H1 (cell line): Measurements from ENCODE around the gene SEMA3F. TPM values are rescaled to one million over a fixed set of nuclear protein-coding genes. Genes with fewer than 3 reads are reported as not detected.

Source experiments
- CTCF ChIA-PET: fragments of 300-600 bp; sonication (Branson Sonifier 250); formaldehyde crosslinking; loops from one replicate; lab custom pipeline; 2021; ENCODE audit not compliant: partially characterized antibody; lab: Charles Lee
- POLR2A ChIA-PET: fragments of 300-600 bp; sonication (Branson Sonifier 250); formaldehyde crosslinking; loops from one replicate; lab custom pipeline; 2021; ENCODE audit warnings: inconsistent platforms; ENCODE audit not compliant: partially characterized antibody; lab: Charles Lee
- DNase-seq, 2 experiments: peaks; one replicate each; pipeline versions ENCODE4 v3.0.0 to v3.0.0-alpha.2; 2010 to 2022; ENCODE audit warnings: low spot score in 2 of 2, low read depth in 1 of 2, mixed read lengths in 1 of 2
- FAIRE-seq: peaks from 2 replicates; lab custom pipeline; 2011; peaks lifted over from hg19 to GRCh38; lab: Jason Lieb, UNC
- H2AFZ ChIP-seq: 2 replicates; pipeline ENCODE4 v1.8.1; 2012; ENCODE audit warnings: low read length, inconsistent platforms
- H2AK5ac ChIP-seq: 2 replicates; pipeline ENCODE4 v1.6.1; 2013; ENCODE audit warnings: low read depth, low read length
- H2BK120ac ChIP-seq: replicated peaks from 2 replicates; pipeline ENCODE3; 2013; ENCODE audit warnings: low read depth, low read length, inconsistent platforms
- H2BK12ac ChIP-seq: 2 replicates; pipeline ENCODE4 v1.6.1; 2013; ENCODE audit warnings: low read depth, low read length
- H2BK15ac ChIP-seq: 2 replicates; pipeline ENCODE4 v1.6.1; 2013; ENCODE audit warnings: low read length
- H2BK20ac ChIP-seq: 2 replicates; pipeline ENCODE4 v1.6.1; 2013; ENCODE audit warnings: low read length
- H2BK5ac ChIP-seq: 2 replicates; pipeline ENCODE4 v1.6.1; 2013; ENCODE audit warnings: low read depth, low read length
- H3K14ac ChIP-seq: 2 replicates; pipeline ENCODE4 v1.6.1; 2013; ENCODE audit warnings: inconsistent platforms; ENCODE audit not compliant: insufficient read length
- H3K18ac ChIP-seq: 2 replicates; pipeline ENCODE4 v1.6.1; 2013; ENCODE audit warnings: low read length; ENCODE audit errors: extremely low read depth
- H3K23ac ChIP-seq: 2 replicates; pipeline ENCODE4 v1.6.1; 2013; ENCODE audit warnings: inconsistent platforms; ENCODE audit not compliant: insufficient read length
- H3K23me2 ChIP-seq: 2 replicates; pipeline ENCODE4 v1.6.1; 2013; ENCODE audit warnings: low read depth, low read length
- H3K27ac ChIP-seq: 2 replicates; pipeline ENCODE4 v1.6.1; 2011; ENCODE audit warnings: low read depth, low read length, inconsistent platforms
- H3K27me3 ChIP-seq, 4 experiments: replicated peaks in 1 of 4; 1 replicate in 1 of 4; 2 replicates in 3 of 4; pipeline versions ENCODE4 v1.6.1 to v1.8.1; 2011 to 2013; ENCODE audit warnings: low read length in 3 of 4, mild to moderate bottlenecking in 3 of 4, inconsistent platforms in 2 of 4, mixed read lengths in 2 of 4, moderate library complexity in 1 of 4; ENCODE audit not compliant: control insufficient read depth in 3 of 4, insufficient read depth in 3 of 4; ENCODE audit errors: extremely low read depth in 1 of 4
- H3K36me3 ChIP-seq, 4 experiments: 2 replicates each; pipeline versions ENCODE4 v1.6.1 to v1.8.1; 2011 to 2013; ENCODE audit warnings: mild to moderate bottlenecking in 4 of 4, low read length in 3 of 4, moderate library complexity in 2 of 4, control low read depth in 1 of 4, inconsistent platforms in 1 of 4; ENCODE audit not compliant: insufficient read depth in 4 of 4, control insufficient read depth in 2 of 4
- H3K4ac ChIP-seq: replicated peaks from 2 replicates; pipeline ENCODE3; 2013; ENCODE audit warnings: low read length, low read depth, mixed read lengths, inconsistent platforms; ENCODE audit not compliant: insufficient read length
- H3K4me1 ChIP-seq, 4 experiments: replicated peaks in 1 of 4; 1 replicate in 1 of 4; 2 replicates in 3 of 4; pipeline versions ENCODE4 v1.6.1 to v1.8.1; 2011 to 2013; ENCODE audit warnings: low read length in 3 of 4, inconsistent platforms in 2 of 4, mixed read lengths in 1 of 4; ENCODE audit not compliant: insufficient read depth in 4 of 4, control insufficient read depth in 3 of 4
- H3K4me2 ChIP-seq, 2 experiments: 2 replicates each; pipeline versions ENCODE4 v1.6.1 to v1.8.1; 2011 to 2013; ENCODE audit warnings: low read depth in 2 of 2, low read length in 2 of 2, control low read depth in 1 of 2, inconsistent platforms in 1 of 2, mild to moderate bottlenecking in 1 of 2; ENCODE audit not compliant: insufficient read depth in 1 of 2
- H3K4me3 ChIP-seq, 4 experiments: fragments of 200-600, 300-600 bp in 1 of 4; sonication (generic), shearing (Covaris generic), sonication (Bioruptor Twin) in 1 of 4; 2 replicates each; pipeline versions ENCODE4 v1.5.1 to v1.8.1; 2011 to 2016; ENCODE audit warnings: low read length in 4 of 4, low read depth in 3 of 4, control low read depth in 2 of 4, inconsistent platforms in 2 of 4, mild to moderate bottlenecking in 2 of 4, mixed read lengths in 1 of 4, moderate library complexity in 1 of 4; ENCODE audit not compliant: insufficient read depth in 2 of 4; ENCODE audit errors: extremely low read depth in 1 of 4
- H3K56ac ChIP-seq: replicated peaks from 2 replicates; pipeline ENCODE3; 2013; ENCODE audit warnings: low read depth, mild to moderate bottlenecking, mixed read lengths, low read length, inconsistent platforms; ENCODE audit not compliant: insufficient read length
- H3K79me1 ChIP-seq: 2 replicates; pipeline ENCODE4 v1.6.1; 2013; ENCODE audit warnings: low read depth, low read length, control low read depth
- H3K79me2 ChIP-seq, 2 experiments: 2 replicates each; pipeline versions ENCODE4 v1.6.1 to v1.8.1; 2012 to 2013; ENCODE audit warnings: low read length in 2 of 2, mild to moderate bottlenecking in 2 of 2, inconsistent platforms in 1 of 2; ENCODE audit not compliant: insufficient read depth in 2 of 2, control insufficient read depth in 1 of 2
- H3K9ac ChIP-seq, 4 experiments: replicated peaks in 1 of 4; 1 replicate in 1 of 4; 2 replicates in 3 of 4; pipeline versions ENCODE4 v1.6.1 to v1.8.1; 2011 to 2013; ENCODE audit warnings: low read depth in 3 of 4, low read length in 3 of 4, control low read depth in 2 of 4, mild to moderate bottlenecking in 2 of 4, moderate library complexity in 2 of 4, inconsistent platforms in 1 of 4; ENCODE audit errors: extremely low read depth in 1 of 4
- H3K9me3 ChIP-seq, 2 experiments: 2 replicates each; pipeline versions ENCODE4 v1.6.1 to v1.8.1; 2012 to 2013; ENCODE audit warnings: mild to moderate bottlenecking in 2 of 2, moderate library complexity in 2 of 2, control low read depth in 1 of 2, inconsistent platforms in 1 of 2, low read depth in 1 of 2, low read length in 1 of 2, mixed read lengths in 1 of 2; ENCODE audit not compliant: insufficient read depth in 2 of 2
- H4K20me1 ChIP-seq, 2 experiments: replicated peaks in 1 of 2; 2 replicates each; pipeline versions ENCODE3 to v1.8.1; 2011 to 2013; ENCODE audit warnings: inconsistent platforms in 2 of 2, low read length in 2 of 2, mild to moderate bottlenecking in 1 of 2; ENCODE audit not compliant: insufficient read depth in 2 of 2, control insufficient read depth in 1 of 2
- H4K5ac ChIP-seq: 2 replicates; pipeline ENCODE4 v1.6.1; 2013; ENCODE audit warnings: low read length, low read depth, mixed read lengths, inconsistent platforms; ENCODE audit not compliant: insufficient read length
- H4K8ac ChIP-seq: 2 replicates; pipeline ENCODE4 v1.8.0; 2013; ENCODE audit warnings: mild to moderate bottlenecking, moderate library complexity, low read length, inconsistent platforms; ENCODE audit not compliant: insufficient read depth; ENCODE audit errors: extremely low read depth
- H4K91ac ChIP-seq: replicated peaks from 2 replicates; pipeline ENCODE3; 2013; ENCODE audit warnings: low read length, mixed read lengths, inconsistent platforms; ENCODE audit not compliant: insufficient read length
- ASH2L ChIP-seq: fragments of 200-600, 300-600 bp; sonication (generic); IDR thresholded peaks from one replicate; pipeline ENCODE4 v1.7.1; 2017; ENCODE audit warnings: low read length
- ATF2 ChIP-seq: IDR thresholded peaks from 2 replicates; pipeline ENCODE4 v1.6.1; 2012; ENCODE audit warnings: low read length, inconsistent platforms
- EGR1 ChIP-seq: IDR thresholded peaks from 2 replicates; pipeline ENCODE4 v1.6.1; 2011; ENCODE audit warnings: low read depth, low read length, borderline replicate concordance
- FOSL1 ChIP-seq: IDR thresholded peaks from 2 replicates; pipeline ENCODE4 v1.6.1; 2011; ENCODE audit warnings: mild to moderate bottlenecking, low read depth, low read length, moderate library complexity; ENCODE audit not compliant: insufficient read depth
- JUND ChIP-seq: IDR thresholded peaks from 2 replicates; pipeline ENCODE4 v1.6.1; 2011; ENCODE audit warnings: mild to moderate bottlenecking, improper control_type of control experiment, low read length
- KDM5A ChIP-seq: fragments of 200-600 bp; IDR thresholded peaks from 2 replicates; pipeline ENCODE4 v1.7.1; 2012; ENCODE audit warnings: mild to moderate bottlenecking, low read length, inconsistent platforms, mixed read lengths
- NRF1 ChIP-seq: IDR thresholded peaks from 2 replicates; pipeline ENCODE4 v1.6.1; 2011; ENCODE audit warnings: mild to moderate bottlenecking, low read depth, low read length, improper control_type of control experiment
- POLR2A ChIP-seq, 2 experiments: IDR thresholded peaks; 1 replicate in 1 of 2; 2 replicates in 1 of 2; pipeline ENCODE4 v1.6.1; 2011; ENCODE audit warnings: low read depth in 2 of 2, low read length in 2 of 2, mild to moderate bottlenecking in 2 of 2; ENCODE audit errors: control extremely low read depth in 1 of 2
- RAD21 ChIP-seq, 2 experiments: IDR thresholded peaks in 1 of 2; conservative IDR thresholded peaks in 1 of 2; 2 replicates each; pipeline ENCODE4 v1.6.1; 2011; ENCODE audit warnings: low read depth in 2 of 2, low read length in 2 of 2, improper control_type of control experiment in 1 of 2, inconsistent platforms in 1 of 2, mild to moderate bottlenecking in 1 of 2, moderate library complexity in 1 of 2
- SIRT6 ChIP-seq: IDR thresholded peaks from one replicate; pipeline ENCODE4 v1.7.1; 2012; ENCODE audit warnings: low read length, inconsistent platforms
- TEAD4 ChIP-seq: IDR thresholded peaks from 2 replicates; pipeline ENCODE4 v1.6.1; 2012; ENCODE audit warnings: low read depth, low read length, inconsistent platforms, mixed read lengths
- WGBS, 2 experiments: shearing (Covaris generic) in 1 of 2; methylation state at CpG; one replicate each; pipeline versions ENCODE4 v1.1.6 to v1.1.7; 2013 to 2015; ENCODE audit warnings: low lambda C conversion rate in 2 of 2, mixed read lengths in 2 of 2, inconsistent platforms in 1 of 2, low coverage in 1 of 2, missing lambda C conversion rate in 1 of 2; ENCODE audit not compliant: insufficient replicate concordance in 2 of 2, insufficient coverage in 1 of 2, insufficient read length in 1 of 2; ENCODE audit errors: extremely low coverage in 1 of 2, missing lambda C conversion rate in 1 of 2; 5-methylcytosine and 5-hydroxymethylcytosine counted together
- polyA plus RNA-seq, 7 experiments: library from polyadenylated mRNA; depleted of rRNA in 3 of 7; stranded (reverse) in 5 of 7; unstranded in 2 of 7; fragments of >200 nt in 5 of 7; fragments of 200-250 nt in 2 of 7; gene quantifications; 1 replicate in 5 of 7; 2 replicates in 1 of 7; 4 replicates in 1 of 7; pipeline versions ENCODE4 v1.2.1 to v1.2.3, GENCODE V29; 2011 to 2013; ENCODE audit warnings: missing spikeins in 2 of 7, mixed read lengths in 2 of 7
- total RNA-seq: library from RNA; stranded (reverse); fragmentation: NEBNext Ultra II Directional; extraction: Animal tissue kit (Norgen Biotek cat#: 25700); gene quantifications from 2 replicates; pipeline ENCODE4 v1.2.1, GENCODE V29; 2021
- TF ChIP-seq, protein P1 (sequence below): IDR thresholded peaks from 2 replicates; pipeline ENCODE4 v1.6.1; 2011; ENCODE audit warnings: low read depth, mild to moderate bottlenecking, low read length; ENCODE audit not compliant: insufficient read depth

The SEMA3F gene
- total and polyA plus RNA-seq, 2 of the 8 experiments (the other 6 are each of a cell fraction or from before 2014, with no cell fraction given): 20.3 to 37.0 TPM

DNA sequence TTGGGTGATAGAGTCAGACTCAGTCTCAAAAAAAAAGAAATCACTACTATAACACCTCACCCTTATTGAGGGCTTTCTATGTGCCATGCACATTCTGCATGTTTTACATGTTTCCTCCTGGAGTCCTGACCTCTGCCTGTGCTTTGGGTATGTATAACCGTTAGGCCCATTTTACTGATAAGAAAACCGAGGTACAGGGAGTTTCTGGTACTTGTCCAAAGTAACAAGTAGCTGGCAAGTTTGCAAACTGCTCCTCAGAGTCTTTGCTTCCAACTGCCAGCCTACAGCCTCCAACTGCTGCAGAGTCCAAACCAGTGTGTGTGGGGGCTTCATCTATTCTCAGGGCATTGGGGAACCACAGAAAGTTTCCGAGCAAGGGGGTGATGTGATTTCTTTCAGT lies 77.2 kb downstream of the SEMA3F start:
- 73% methylated on average over 3 of the region's 3 CpGs; no CpG with 5 or more reads in 1 of the 2 experiments for WGBS, 2 experiments
- Histone ChIP-seq H3K4me1 (peaks cover 0 to 22% (median 11%) of the 10 kb centered on the region in 4 experiments; a peak in 6 of 7 replicates), H2BK15ac (no peak overlapping the region), H2BK12ac (no peak overlapping the region), H3K27ac (no peak overlapping the region), H3K4me2 (no peak overlapping the region), H3K79me1 (no peaks in the 10 kb centered on the region; the same call in 1 of the 2 replicates), H3K18ac (no peak overlapping the region), H3K36me3 (no peaks in the 10 kb centered on the region), H3K4ac (no peak overlapping the region), H2AK5ac (no peak overlapping the region), H3K79me2 (peaks cover 0 to 11% of the 10 kb centered on the region in 2 experiments; a peak in 2 of 4 replicates), H4K5ac (no peak overlapping the region), H3K4me3 (no peak overlapping the region), H3K23ac (no peak overlapping the region), H3K9ac (no peak overlapping the region), H2BK5ac (no peak overlapping the region), H3K9me3 (no peaks in the 10 kb centered on the region), H3K14ac (no peak overlapping the region), H2BK20ac (no peak overlapping the region), H3K27me3 (no peaks in the 10 kb centered on the region; a peak in 1 of 7 replicates), H3K56ac (no peak overlapping the region), H4K8ac (no peak overlapping the region), H3K23me2 (peaks cover 14% of the 10 kb centered on the region; the same call in 1 of the 2 replicates), H2AFZ (no peak overlapping the region), H4K20me1 (peaks cover 0 to 10% of the 10 kb centered on the region in 2 experiments), H2BK120ac (no peak overlapping the region), H4K91ac (no peak overlapping the region)
- POLR2A ChIA-PET: no interaction called here
- CTCF ChIA-PET: interaction anchor here (23.4 to 53.5 kb wide), 4 partner anchors 11 to 45 kb away, joined by 587 to 2149 read pairs (median 1644); partner anchors contain the start of genes GNAI2, GNAT1, LSMEM2 and SEMA3B
- TF ChIP-seq SIRT6: no peak
- no peak for TF ChIP-seq NRF1
- TF ChIP-seq RAD21 (IDR thresholded peaks at IDR 0.05 in 1 of 2, conservative IDR thresholded peaks at IDR 0.05 in 1 of 2; ENCODE audit: low read depth in 2 of 2, low read length in 2 of 2): no peak
- no peak for TF ChIP-seq ASH2L
- TF ChIP-seq KDM5A: no peak
- TF ChIP-seq ATF2: no peak
- no peak for TF ChIP-seq FOSL1
- no peak for TF ChIP-seq EGR1
- TF ChIP-seq TEAD4: no peak
- no peak for TF ChIP-seq JUND
- TF ChIP-seq POLR2A (IDR thresholded peaks at IDR 0.05; ENCODE audit: control extremely low read depth in 1 of 2, low read depth in 2 of 2, low read length in 2 of 2): no peak
- TF ChIP-seq, protein P1, sequence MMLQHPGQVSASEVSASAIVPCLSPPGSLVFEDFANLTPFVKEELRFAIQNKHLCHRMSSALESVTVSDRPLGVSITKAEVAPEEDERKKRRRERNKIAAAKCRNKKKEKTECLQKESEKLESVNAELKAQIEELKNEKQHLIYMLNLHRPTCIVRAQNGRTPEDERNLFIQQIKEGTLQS: no peak
- FAIRE-seq (no peak), DNase-seq (no peak)
